GDM1 (cell line): ENCODE results near the gene USP43.
"Not testable (repeated sequence)": the region's sequence is repeated elsewhere in the genome, so short reads cannot be mapped to it uniquely, and the experiment has no call there.

ENCODE experiments used
- DNase-seq: peaks from one replicate; lab custom pipeline; 2025; lab: John Stamatoyannopoulos, UW

The USP43 gene

GRCh38 chr17:9658593-9659211 is 13.4 kb downstream of the USP43 start:
- DNase-seq = no peak

DNA sequence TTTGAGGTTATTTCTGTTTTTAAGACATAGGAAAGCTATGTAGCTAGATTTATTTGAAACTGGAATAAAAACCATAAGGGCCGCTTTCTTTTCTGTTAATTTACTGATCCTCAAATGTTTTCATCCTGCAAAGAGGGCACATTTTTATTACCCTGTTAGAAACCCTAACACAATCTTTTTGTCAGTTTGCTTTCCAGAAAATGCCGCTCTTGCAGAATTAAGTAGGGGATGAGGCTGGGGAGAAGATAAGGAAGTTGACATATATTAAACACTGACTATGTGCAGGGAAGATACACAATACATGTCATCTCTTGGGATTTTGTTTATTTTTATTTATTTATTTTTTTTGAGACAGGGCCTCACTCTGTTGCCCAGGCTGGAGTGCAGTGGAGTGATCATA is 15.7 kb downstream of the USP43 start:
- no peak for DNase-seq

DNA sequence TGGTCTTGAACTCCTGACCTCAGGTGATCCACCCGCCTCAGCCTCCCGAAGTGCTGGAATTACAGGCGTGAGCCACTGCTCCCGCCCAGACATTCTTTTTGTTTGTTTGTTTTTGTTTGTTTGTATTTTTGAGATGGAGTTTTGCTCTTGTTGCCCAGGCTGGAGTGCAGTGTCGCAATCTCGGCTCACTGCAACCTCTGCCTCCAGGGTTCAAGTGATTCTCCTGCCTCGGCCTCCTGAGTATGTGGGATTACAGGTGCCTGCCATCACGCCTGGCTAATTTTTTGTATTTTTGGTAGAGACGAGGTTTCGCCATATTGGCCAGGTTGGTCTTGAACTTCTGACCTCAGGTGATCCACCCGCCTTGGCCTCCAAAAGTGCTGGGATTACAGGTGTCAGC is 18.2 kb downstream of the USP43 start:
- not testable (repeated sequence) for DNase-seq

GRCh38 chr17:9666461-9667050 is 21.2 kb downstream of the USP43 start:
- DNase-seq = no peak

GRCh38 chr17:9668517-9668916 is 23.2 kb downstream of the USP43 start:
- DNase-seq = peak; percentile 5

- no peak for DNase-seq
Observed at GRCh38 chr17:9669551-9670008, 24.3 kb downstream of the USP43 start.

DNA sequence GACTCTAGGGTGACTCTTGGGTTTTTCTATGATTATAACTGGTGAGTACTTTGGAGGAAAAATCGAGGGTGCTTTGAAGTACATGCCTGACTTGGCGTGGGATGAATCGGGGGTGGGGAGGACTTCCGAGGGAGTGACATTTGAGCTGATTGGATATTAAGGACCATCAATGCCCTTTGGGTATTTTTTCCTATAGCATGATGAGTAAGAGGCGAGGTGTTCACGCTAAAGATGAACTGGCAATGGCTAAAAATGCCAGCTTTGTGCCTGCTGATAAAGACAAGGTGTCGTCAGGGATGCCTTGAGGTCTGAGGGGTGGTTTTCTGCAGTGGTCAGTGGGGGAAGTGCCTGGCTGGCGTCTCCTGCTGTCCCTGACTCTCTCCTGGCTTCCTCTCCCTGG is 25.3 kb downstream of the USP43 start:
- DNase-seq = no peak

GRCh38 chr17:9671559-9671958 is 26.2 kb downstream of the USP43 start:
- no peak for DNase-seq

DNA sequence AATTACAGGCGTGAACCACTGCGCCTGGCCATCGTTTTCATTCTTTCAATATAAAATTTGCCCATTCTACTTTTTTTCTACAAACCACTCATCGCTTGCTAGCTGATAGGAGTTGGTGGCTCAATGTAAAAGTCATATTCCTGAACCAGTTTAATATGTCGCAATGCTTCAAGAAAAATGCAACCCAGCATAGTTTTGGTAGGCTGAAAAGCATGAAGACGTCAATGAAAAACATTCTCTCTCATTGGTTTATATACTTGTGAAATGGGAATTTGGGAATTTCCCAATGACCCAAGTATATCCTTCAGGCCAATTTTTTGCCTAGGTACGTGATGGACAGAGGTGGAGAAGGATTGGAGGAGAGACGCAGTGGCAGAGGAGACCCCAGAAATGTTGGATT is 26.9 kb downstream of the USP43 start:
- no peak for DNase-seq

- DNase-seq = no peak
Observed at GRCh38 chr17:9672691-9673090, 27.4 kb downstream of the USP43 start.

- no peak for DNase-seq
Observed at GRCh38 chr17:9676084-9676483, 30.8 kb downstream of the USP43 start.

DNA sequence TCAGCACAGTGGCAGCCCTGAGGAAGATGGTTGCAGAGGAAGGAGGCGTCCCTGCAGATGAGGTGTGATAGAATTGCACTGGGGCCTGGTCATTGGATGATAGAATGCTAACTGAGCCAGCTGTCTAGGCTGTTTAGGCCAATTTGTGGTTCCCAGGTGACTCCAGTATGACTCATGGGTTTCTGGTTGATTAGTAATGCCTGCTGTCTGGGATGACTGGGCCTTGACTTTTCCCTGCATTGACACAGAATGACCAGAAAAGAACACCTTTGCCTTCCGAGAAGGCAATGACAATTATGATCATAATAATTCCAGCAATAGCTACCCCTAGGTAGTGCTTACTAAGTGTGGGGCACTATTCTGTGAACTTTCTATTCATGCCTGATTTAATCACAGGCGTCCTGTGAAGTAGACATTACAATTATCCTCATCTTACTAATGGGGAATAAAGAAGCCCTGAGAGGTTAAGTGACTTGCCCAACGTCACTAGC is 31.5 kb downstream of the USP43 start:
- no peak for DNase-seq

GRCh38 chr17:9677411-9677810 is 32.1 kb downstream of the USP43 start:
- no peak for DNase-seq

DNA sequence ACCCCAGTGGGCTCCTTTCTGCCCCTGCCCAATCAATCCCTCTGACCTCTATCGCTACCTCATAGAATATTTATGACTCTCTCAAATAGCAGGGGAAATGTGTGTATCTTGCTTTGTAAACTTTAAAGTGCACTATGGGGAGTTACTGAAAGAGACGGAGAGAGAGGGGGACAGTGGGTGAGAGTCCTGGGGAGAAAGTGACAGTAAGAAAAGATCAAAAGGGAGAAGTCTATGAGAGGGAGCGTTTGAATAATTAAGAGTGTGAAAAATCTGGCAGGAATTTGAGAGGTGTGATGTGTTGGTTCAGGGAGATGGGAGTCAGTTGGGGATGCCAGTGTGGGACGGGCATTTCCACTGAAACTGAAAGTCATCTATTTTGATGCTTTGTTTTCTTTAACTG is 32.6 kb downstream of the USP43 start:
- no peak for DNase-seq

- no peak for DNase-seq
Observed at GRCh38 chr17:9684955-9685621, 39.8 kb downstream of the USP43 start.

DNA sequence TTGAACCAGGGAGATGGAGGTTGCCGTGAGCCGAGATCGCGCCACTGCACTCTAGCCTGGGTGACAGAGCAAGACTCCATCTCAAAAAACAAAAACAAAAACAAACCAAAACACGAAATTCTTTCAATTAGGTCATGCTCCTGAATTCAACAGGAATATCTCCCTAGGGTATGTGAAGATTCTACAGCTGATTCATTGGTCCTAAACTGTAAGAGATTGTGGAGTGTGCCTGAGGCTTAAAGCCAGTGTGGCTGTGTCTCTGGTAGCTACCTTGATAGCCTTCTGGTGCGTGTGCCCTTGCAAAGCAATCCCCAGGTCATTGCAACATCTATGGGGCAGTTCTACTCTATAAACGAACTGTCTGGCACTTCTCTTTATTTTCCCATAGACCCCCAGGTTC is 48.4 kb downstream of the USP43 start:
- DNase-seq = no peak

DNA sequence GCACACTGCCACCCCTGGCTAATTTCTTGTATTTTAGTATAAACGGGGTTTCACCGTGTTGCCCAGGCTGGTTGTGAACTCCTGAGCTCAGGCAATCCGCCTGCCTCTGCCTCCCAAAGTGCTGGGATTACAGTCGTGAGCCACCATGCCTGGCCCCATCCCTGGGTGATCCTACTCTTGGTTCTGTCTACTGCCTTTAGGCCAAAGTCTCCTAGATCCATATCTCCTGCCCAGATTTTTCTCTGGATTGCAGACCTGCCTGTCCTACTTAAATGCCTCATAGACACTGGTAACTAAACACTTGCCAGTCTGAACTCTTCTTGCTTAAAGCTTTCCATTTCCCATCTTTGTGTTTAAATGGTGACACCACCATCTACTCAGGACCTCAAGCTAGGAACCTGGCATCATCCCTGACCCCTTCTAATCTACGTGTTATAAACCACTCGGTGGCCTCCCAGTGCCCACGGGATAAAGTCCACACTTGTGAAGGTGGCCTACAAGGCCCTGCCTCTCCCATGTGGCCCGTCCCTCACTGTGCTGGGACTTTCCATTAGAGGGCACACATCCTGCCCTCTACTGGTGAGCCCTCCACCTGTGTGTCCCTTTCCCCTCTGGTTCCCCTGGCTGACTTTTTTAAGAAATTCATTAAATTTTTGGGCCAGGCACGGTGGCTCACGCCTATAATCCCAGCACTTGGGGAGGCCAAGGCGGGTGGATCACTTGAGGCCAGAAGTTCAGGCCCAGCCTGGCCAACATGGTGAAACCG is 51.1 kb downstream of the USP43 start:
- DNase-seq = no peak

DNA sequence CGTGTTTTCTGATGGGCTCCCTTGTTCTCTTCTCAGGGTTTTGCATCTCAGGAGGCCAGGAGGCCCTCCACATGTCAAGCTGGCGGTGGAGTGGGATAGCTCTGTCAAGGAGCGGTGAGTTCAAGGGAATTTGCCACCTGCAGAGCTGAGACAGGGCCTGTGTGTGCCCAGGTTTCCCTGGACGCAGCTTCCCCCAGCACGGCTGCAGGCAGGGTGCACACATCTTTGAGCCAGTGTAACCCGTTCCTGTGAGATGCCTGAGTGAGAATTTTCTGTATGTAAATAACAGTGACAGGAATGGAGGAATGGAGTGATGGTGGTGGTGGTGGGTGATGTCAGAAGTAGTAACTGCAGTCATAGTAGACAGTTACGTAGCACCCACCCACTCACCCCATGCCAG is 54.8 kb downstream of the USP43 start:
- DNase-seq = no peak

DNA sequence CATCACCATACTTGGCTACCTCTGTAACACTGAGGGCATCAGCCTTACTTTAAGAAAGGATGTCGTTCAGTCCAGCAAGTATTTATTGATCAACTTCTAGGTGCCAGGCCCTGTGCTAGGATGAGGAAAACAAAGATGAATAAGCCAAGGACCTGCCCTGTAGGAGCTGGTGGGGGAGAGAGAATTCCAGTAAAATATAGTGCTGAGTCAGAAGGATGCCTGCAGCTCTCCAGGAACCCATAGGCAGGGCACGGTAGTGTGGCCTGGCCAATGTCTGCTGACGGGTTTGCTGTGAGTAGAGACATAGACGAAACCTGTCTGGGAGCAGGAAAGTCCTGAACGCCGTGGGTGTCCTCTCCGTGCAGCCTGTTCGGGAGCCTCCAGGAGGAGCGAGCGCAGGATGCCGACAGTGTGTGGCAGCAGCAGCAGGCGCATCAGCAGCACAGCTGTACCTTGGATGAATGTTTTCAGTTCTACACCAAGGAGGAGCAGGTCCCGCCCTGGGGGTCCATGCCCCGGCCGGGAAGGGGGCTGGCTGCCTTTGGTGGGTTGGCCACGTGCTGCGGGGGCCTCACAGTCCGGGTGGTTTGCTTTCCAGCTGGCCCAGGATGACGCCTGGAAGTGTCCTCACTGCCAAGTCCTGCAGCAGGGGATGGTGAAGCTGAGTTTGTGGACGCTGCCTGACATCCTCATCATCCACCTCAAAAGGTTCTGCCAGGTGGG is 55.6 kb downstream of the USP43 start:
- no peak for DNase-seq

DNA sequence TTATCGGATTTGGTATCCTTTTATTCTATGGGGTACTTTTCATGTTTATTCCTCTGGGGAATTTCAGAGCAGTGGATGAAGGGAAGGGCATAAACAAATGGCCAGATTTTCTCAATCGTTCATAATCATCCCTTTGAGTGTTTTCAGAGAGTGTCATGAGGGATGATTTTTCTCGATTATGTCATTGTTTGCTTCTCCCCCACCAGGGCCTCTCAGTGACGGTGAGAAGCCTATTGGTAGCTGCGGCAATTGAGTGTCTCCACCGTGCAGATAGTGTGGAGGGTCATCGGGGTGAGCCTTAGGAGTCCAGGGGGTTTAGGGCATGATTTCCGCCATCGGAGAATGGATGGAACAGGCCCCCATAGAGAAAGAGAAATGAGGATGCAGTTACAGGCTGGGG is 57.2 kb downstream of the USP43 start:
- no peak for DNase-seq

- no peak for DNase-seq
Observed at GRCh38 chr17:9702914-9703780, 57.8 kb downstream of the USP43 start.
